NCI-H1417 (cell line): ENCODE measurements around the gene DCLK3.

Source experiments
- DNase-seq, 3 experiments: peaks; one replicate each; lab custom pipeline; 2025; lab: John Stamatoyannopoulos, UW

Gene DCLK3

GRCh38 chr3:36677331-36678007 lies 86.9 kb downstream of the DCLK3 start:
- no peak for DNase-seq

- DNase-seq, result no peak
Observed at GRCh38 chr3:36674816-36675215, 89.5 kb downstream of the DCLK3 start.

- no peak for DNase-seq
Observed at GRCh38 chr3:36669764-36670163, 94.6 kb downstream of the DCLK3 start.

GRCh38 chr3:36666166-36666565 lies 98.2 kb downstream of the DCLK3 start:
- DNase-seq, result no peak

- no peak for DNase-seq
Observed at GRCh38 chr3:36663666-36664291, 100.6 kb downstream of the DCLK3 start.

- DNase-seq, result no peak
Observed at GRCh38 chr3:36662626-36663025, 101.7 kb downstream of the DCLK3 start.
